GM12878 (cell line): ENCODE results near the gene TEX55. TPM values are rescaled to one million over a fixed set of nuclear protein-coding genes. Genes with fewer than 3 reads are reported as not detected.

Experiments
- ATAC-seq: fragments of 200-7000 bp; cut with Tn5 transposase; 3 replicates; pipeline ENCODE4 v1.9.1; 2020; ENCODE audit warnings: mild to moderate bottlenecking, moderate library complexity
- BruUV-seq: library from RNA; stranded (reverse); fragments of 400-500 nt; replicated peaks from 2 replicates; lab custom pipeline; 2021; lab: Mats Ljungman, UMichigan
- CTCF ChIA-PET: fragments of 300-600 bp; sonication (Branson Sonifier 250); formaldehyde crosslinking; extraction: SDS; loops from one replicate; lab custom pipeline; 2021; ENCODE audit warnings: inconsistent platforms; lab: Yijun Ruan, JAX
- POLR2A ChIA-PET: fragments of 350-600 bp; formaldehyde crosslinking; extraction: SDS; loops from one replicate; lab custom pipeline; 2021; ENCODE audit warnings: inconsistent platforms; lab: Charles Lee
- RAD21 ChIA-PET: fragments of 300-600 bp; sonication (Branson Sonifier 250); formaldehyde crosslinking; loops from one replicate; lab custom pipeline; 2023; ENCODE audit warnings: antibody characterized with exemption; ENCODE audit not compliant: unreplicated experiment; lab: Charles Lee
- SMC1A ChIA-PET: fragments of 300-600 bp; sonication (Branson Sonifier 250); formaldehyde crosslinking; loops from one replicate; lab custom pipeline; 2023; ENCODE audit not compliant: unreplicated experiment, uncharacterized antibody; lab: Charles Lee
- DNase-seq: peaks from one replicate; pipeline ENCODE4 v3.0.0-alpha.2; 2011; ENCODE audit warnings: low read depth, low spot score
- FAIRE-seq: peaks from 3 replicates; lab custom pipeline; 2011; peaks lifted over from hg19 to GRCh38; lab: Jason Lieb, UNC
- H2AFZ ChIP-seq: 2 replicates; pipeline ENCODE4 v1.6.0; 2011; ENCODE audit warnings: low read depth, low read length, control low read depth; ENCODE audit not compliant: control insufficient read depth
- H3K27ac ChIP-seq: 2 replicates; pipeline ENCODE4 v1.5.1; 2011; ENCODE audit warnings: control low read depth; ENCODE audit not compliant: control insufficient read depth, insufficient read depth
- H3K27me3 ChIP-seq, 2 experiments: replicated peaks in 1 of 2; 2 replicates each; pipeline versions ENCODE4 v1.6.0 to v1.6.1; 2011; ENCODE audit warnings: low read length in 1 of 2; ENCODE audit not compliant: control insufficient read depth in 2 of 2, insufficient read depth in 2 of 2
- H3K36me3 ChIP-seq, 2 experiments: 2 replicates each; pipeline ENCODE4 v1.5.1; 2011; ENCODE audit warnings: low read length in 1 of 2; ENCODE audit not compliant: control insufficient read depth in 2 of 2, insufficient read depth in 2 of 2
- H3K4me1 ChIP-seq: 2 replicates; pipeline ENCODE4 v1.6.1; 2011; ENCODE audit warnings: mild to moderate bottlenecking, low read length, moderate library complexity, mixed read lengths; ENCODE audit not compliant: control insufficient read depth, insufficient read depth
- H3K4me2 ChIP-seq: 2 replicates; pipeline ENCODE4 v1.6.0; 2011; ENCODE audit warnings: control low read depth; ENCODE audit not compliant: control insufficient read depth, insufficient read depth
- H3K4me3 ChIP-seq: fragments of 200-600 bp; sonication (generic); 2 replicates; pipeline ENCODE4 v1.5.1; 2016
- H3K79me2 ChIP-seq: 2 replicates; pipeline ENCODE4 v1.6.0; 2011; ENCODE audit warnings: low read length; ENCODE audit not compliant: control insufficient read depth, insufficient read depth
- H3K9ac ChIP-seq: 2 replicates; pipeline ENCODE4 v1.8.0; 2011; ENCODE audit warnings: low read length, control low read depth, mixed read lengths; ENCODE audit not compliant: control insufficient read depth, insufficient read depth
- H3K9me3 ChIP-seq: replicated peaks from 3 replicates; pipeline ENCODE4 v1.5.1; 2011; ENCODE audit warnings: mild to moderate bottlenecking, low read length; ENCODE audit not compliant: control insufficient read depth, insufficient read depth
- H4K20me1 ChIP-seq: 2 replicates; pipeline ENCODE4 v1.6.0; 2011; ENCODE audit not compliant: control insufficient read depth, insufficient read depth
- ATF7 ChIP-seq: fragments of 450-650 bp; IDR thresholded peaks from 2 replicates; pipeline ENCODE4 v1.6.1; 2016; ENCODE audit warnings: low read depth, mild to moderate bottlenecking
- CREB1 ChIP-seq: IDR thresholded peaks from 2 replicates; pipeline ENCODE4 v1.6.1; 2012; ENCODE audit warnings: low read depth, mild to moderate bottlenecking, inconsistent platforms
- ESRRA ChIP-seq: IDR thresholded peaks from 2 replicates; pipeline ENCODE4 v1.6.1; 2012; ENCODE audit warnings: mild to moderate bottlenecking, low read length, improper control_type of control experiment
- HCFC1 ChIP-seq: fragments of 150-350 bp; IDR thresholded peaks from 2 replicates; pipeline ENCODE4 v1.6.1; 2014; ENCODE audit warnings: low read length
- IRF4 ChIP-seq: IDR thresholded peaks from 2 replicates; pipeline ENCODE4 v1.6.1; 2011; ENCODE audit warnings: low read depth, low read length
- KAT2A ChIP-seq: conservative IDR thresholded peaks from 2 replicates; pipeline ENCODE4 v1.6.1; 2011; ENCODE audit warnings: low read depth, low read length; ENCODE audit not compliant: control insufficient read depth
- MLLT1 ChIP-seq: fragments of 450-650 bp; IDR thresholded peaks from 2 replicates; pipeline ENCODE4 v1.6.1; 2016; ENCODE audit warnings: mild to moderate bottlenecking
- MTA2 ChIP-seq: fragments of 450-650 bp; IDR thresholded peaks from 2 replicates; pipeline ENCODE4 v1.6.1; 2016; ENCODE audit warnings: low read depth, mild to moderate bottlenecking, moderate library complexity
- MYB ChIP-seq: fragments of 150-350 bp; IDR thresholded peaks from 2 replicates; pipeline ENCODE4 v1.6.1; 2014; ENCODE audit warnings: mild to moderate bottlenecking, low read depth, low read length, borderline replicate concordance
- MYC ChIP-seq: IDR thresholded peaks from 2 replicates; pipeline ENCODE4 v1.6.1; 2011; ENCODE audit warnings: mild to moderate bottlenecking, low read length, moderate library complexity, inconsistent platforms; ENCODE audit not compliant: insufficient read depth, insufficient replicate concordance, insufficient read length, severe bottlenecking
- PAX5 ChIP-seq: IDR thresholded peaks from 2 replicates; pipeline ENCODE4 v1.6.1; 2011; ENCODE audit warnings: low read depth, low read length, borderline replicate concordance
- RAD21 ChIP-seq: IDR thresholded peaks from 2 replicates; pipeline ENCODE4 v1.6.1; 2011; ENCODE audit warnings: mild to moderate bottlenecking, low read depth, low read length, moderate library complexity; ENCODE audit not compliant: insufficient read depth
- RB1 ChIP-seq: fragments of 450-650 bp; formaldehyde crosslinking; IDR thresholded peaks from 2 replicates; pipeline ENCODE4 v1.6.1; 2017; ENCODE audit warnings: mild to moderate bottlenecking, borderline replicate concordance
- SMC3 ChIP-seq: IDR thresholded peaks from 2 replicates; pipeline ENCODE4 v1.6.1; 2011; ENCODE audit warnings: low read length, improper control_type of control experiment, borderline replicate concordance
- SRF ChIP-seq, 2 experiments: IDR thresholded peaks; 2 replicates each; pipeline ENCODE4 v1.6.1; 2011; ENCODE audit warnings: low read depth in 2 of 2, low read length in 2 of 2, mild to moderate bottlenecking in 1 of 2, moderate library complexity in 1 of 2
- USF2 ChIP-seq: IDR thresholded peaks from 2 replicates; pipeline ENCODE4 v1.6.1; 2011; ENCODE audit warnings: low read depth, low read length, improper control_type of control experiment, borderline replicate concordance
- ZNF384 ChIP-seq: IDR thresholded peaks from 2 replicates; pipeline ENCODE4 v1.6.1; 2012; ENCODE audit warnings: low read depth, mild to moderate bottlenecking, low read length, improper control_type of control experiment, borderline replicate concordance
- ZNF622 ChIP-seq: fragments of 450-650 bp; IDR thresholded peaks from 2 replicates; pipeline ENCODE4 v1.6.1; 2017; ENCODE audit warnings: mild to moderate bottlenecking, inconsistent platforms
- ZNF687 ChIP-seq: fragments of 450-650 bp; IDR thresholded peaks from 2 replicates; pipeline ENCODE4 v1.6.1; 2017; ENCODE audit warnings: mild to moderate bottlenecking, moderate library complexity
- WGBS: methylation state at CpG from one replicate; pipeline ENCODE4 v1.1.6; 2016; ENCODE audit warnings: low lambda C conversion rate; ENCODE audit not compliant: insufficient replicate concordance, insufficient coverage; ENCODE audit errors: missing lambda C conversion rate; 5-methylcytosine and 5-hydroxymethylcytosine counted together
- in situ Hi-C: fragments of 300-500 bp; cut with MboI; formaldehyde crosslinking; loops from 9 replicates; pipeline ENCODE4 v1.14.3; 2018; ENCODE audit warnings: mixed read lengths
- intact Hi-C: fragments of 100-400 bp; cut with micrococcal nuclease; formaldehyde crosslinking; loops from one replicate; pipeline ENCODE4 v1.14.2; 2022; ENCODE audit not compliant: unreplicated experiment
- polyA plus RNA-seq, 11 experiments: library from polyadenylated mRNA; depleted of rRNA in 4 of 11; unstranded in 6 of 11; stranded (reverse) in 5 of 11; fragments of >200 nt; fragmentation: Nextera tagmentation in 4 of 11; fragmentation: Illumina TruSeq in 1 of 11; extraction: Ambion mirVana in 4 of 11; extraction: Trizol in 1 of 11; gene quantifications; 1 replicate in 1 of 11; 2 replicates in 10 of 11; pipeline versions ENCODE4 v1.2.1 to v1.2.3, GENCODE V29; 2011 to 2016; ENCODE audit warnings: inconsistent platforms in 2 of 11, missing spikeins in 2 of 11, low read depth in 1 of 11
- total RNA-seq, 4 experiments: library from RNA; depleted of rRNA in 3 of 4; stranded (reverse); fragments of >200 nt in 3 of 4; fragmentation: Illumina TruSeq in 1 of 4; extraction: Trizol in 1 of 4; gene quantifications; 2 replicates each; pipeline versions ENCODE4 v1.2.1 to v1.2.3, GENCODE V29; 2013 to 2021

Gene TEX55
- total and polyA plus RNA-seq, 10 of the 15 experiments (the other 5 are each of a cell fraction or from before 2014, with no cell fraction given), result not detected

GRCh38 chr3:119125742-119126504, 20.0 kb upstream of the TEX55 start:
- Histone ChIP-seq H4K20me1 (no peaks in the 10 kb centered on the region), H3K79me2 (no peaks in the 10 kb centered on the region), H3K4me2 (no peak overlapping the region), H3K27me3 (no peaks in the 10 kb centered on the region), H3K36me3 (no peaks in the 10 kb centered on the region), H2AFZ (no peak overlapping the region), H3K4me1 (no peaks in the 10 kb centered on the region), H3K9ac (no peak overlapping the region), H3K4me3 (no peak overlapping the region)
- SMC1A ChIA-PET, result interaction anchor here (0.6 to 1.4 kb wide), 2 partner anchors 85 to 1160 kb away, joined by 3 read pairs; no protein-coding TSS in a partner anchor
- ATAC-seq (no peak), DNase-seq (no peak)
- no TSS peak for BruUV-seq
- intact Hi-C loops, result no loop called here
- no peak for TF ChIP-seq MYC
- no peak for TF ChIP-seq ESRRA
- no peak for TF ChIP-seq ZNF384
- TF ChIP-seq KAT2A, result no peak
- no peak for TF ChIP-seq SRF (IDR thresholded peaks at IDR 0.05; ENCODE audit: low read depth in 2 of 2, low read length in 2 of 2)
- no peak for TF ChIP-seq MTA2
- no peak for TF ChIP-seq PAX5
- TF ChIP-seq ZNF687, result no peak
- no peak for TF ChIP-seq MYB
- no peak for TF ChIP-seq SMC3
- TF ChIP-seq IRF4, result no peak
- no peak for TF ChIP-seq HCFC1
- TF ChIP-seq MLLT1, result no peak
- no peak for TF ChIP-seq RAD21
- TF ChIP-seq RB1, result no peak
- no peak for TF ChIP-seq CREB1
- TF ChIP-seq ZNF622, result no peak
- TF ChIP-seq USF2, result no peak
- TF ChIP-seq ATF7, result no peak
- TF ChIP-seq, all 136 proteins: peak for 0
- POLR2A ChIA-PET, result no interaction called here
- WGBS, result 58% methylated on average over 17 of the region's 17 CpGs
- Histone ChIP-seq H3K9me3 (no peaks in the 10 kb centered on the region), H3K27ac (no peak overlapping the region)
- in situ Hi-C loops, result no loop called here
- FAIRE-seq, result no peak
- RAD21 ChIA-PET, result no interaction called here
- CTCF ChIA-PET, result no interaction called here
